Tongue (tissue), 2 donors: ENCODE data around the gene SCFD2. TPM values are rescaled to one million over a fixed set of nuclear protein-coding genes. Genes with fewer than 3 reads are reported as not detected.

Experiments used
- DNase-seq: peaks from one replicate; pipeline ENCODE4 v3.0.0-alpha.2; 2015
- total RNA-seq: library from RNA; depleted of rRNA; stranded (reverse); fragments of >200 nt; gene quantifications from one replicate; pipeline ENCODE4 v1.2.3, GENCODE V29; 2014

Gene SCFD2
- total RNA-seq, 1 donor from 2014 or later, result 34.3 TPM

GRCh38 chr4:52917817-52918216 is 448.0 kb downstream of the SCFD2 start:
- no peak for DNase-seq

- peak; percentile 40 for DNase-seq
These were observed 450.0 kb downstream of the SCFD2 start for GRCh38 chr4:52915730-52916300.

GRCh38 chr4:52915191-52915590 is 450.7 kb downstream of the SCFD2 start:
- no peak for DNase-seq

GRCh38 chr4:52914051-52914605 is 451.7 kb downstream of the SCFD2 start:
- no peak for DNase-seq

- no peak for DNase-seq
These were observed 453.3 kb downstream of the SCFD2 start for GRCh38 chr4:52912608-52913007.

GRCh38 chr4:52911684-52912294 is 454.1 kb downstream of the SCFD2 start:
- peak; percentile 75 for DNase-seq

- DNase-seq, result no peak
These were observed 455.7 kb downstream of the SCFD2 start for GRCh38 chr4:52910115-52910514.

GRCh38 chr4:52907510-52907909 is 458.4 kb downstream of the SCFD2 start:
- DNase-seq, result no peak

GRCh38 chr4:52904421-52904820 is 461.4 kb downstream of the SCFD2 start:
- no peak for DNase-seq

- DNase-seq, result no peak
These were observed 462.6 kb downstream of the SCFD2 start for GRCh38 chr4:52903273-52903672.

GRCh38 chr4:52894443-52894842 is 471.4 kb downstream of the SCFD2 start:
- DNase-seq, result no peak

GRCh38 chr4:52892880-52893279 is 473.0 kb downstream of the SCFD2 start:
- DNase-seq, result no peak

GRCh38 chr4:52891743-52892142 is 474.1 kb downstream of the SCFD2 start:
- DNase-seq, result no peak

- DNase-seq, result no peak
These were observed 475.4 kb downstream of the SCFD2 start for GRCh38 chr4:52890521-52890791.

- peak; percentile 85 for DNase-seq
These were observed 475.9 kb downstream of the SCFD2 start for GRCh38 chr4:52889778-52890520.

- peak; percentile 44 for DNase-seq
These were observed 476.5 kb downstream of the SCFD2 start for GRCh38 chr4:52889354-52889753.

GRCh38 chr4:52884994-52885393 is 480.9 kb downstream of the SCFD2 start:
- no peak for DNase-seq

- DNase-seq, result no peak
These were observed 481.9 kb downstream of the SCFD2 start for GRCh38 chr4:52883707-52884669.

- no peak for DNase-seq
These were observed 482.7 kb downstream of the SCFD2 start for GRCh38 chr4:52883183-52883621.

GRCh38 chr4:52880994-52881393 is 484.9 kb downstream of the SCFD2 start:
- no peak for DNase-seq

- no peak for DNase-seq
These were observed 486.4 kb downstream of the SCFD2 start for GRCh38 chr4:52879471-52879870.

GRCh38 chr4:52877694-52878093 is 488.2 kb downstream of the SCFD2 start:
- no peak for DNase-seq
